OCI-LY3 (cell line): Measurements from ENCODE around the gene SMARCA1.

Experiments
- H2AFZ ChIP-seq: fragments of 200-600, 300-600 bp; shearing (Covaris generic); 2 replicates; pipeline ENCODE4 v1.6.0; 2014; ENCODE audit warnings: antibody characterized with exemption, low read depth, low read length
- H3K27ac ChIP-seq: fragments of 200-600, 300-600 bp; sonication (generic); 2 replicates; pipeline ENCODE4 v1.5.1; 2014; ENCODE audit warnings: mild to moderate bottlenecking, low read length, moderate library complexity, mixed read lengths
- H3K27me3 ChIP-seq: fragments of 200-600, 300-600 bp; sonication (generic); 2 replicates; pipeline ENCODE4 v1.6.1; 2014; ENCODE audit warnings: low read depth, low read length, mixed read lengths
- H3K36me3 ChIP-seq: fragments of 200-600, 300-600 bp; sonication (generic); replicated peaks from 2 replicates; pipeline ENCODE3; 2014; ENCODE audit warnings: low read depth, low read length, mixed read lengths
- H3K4me1 ChIP-seq: fragments of 300-600, 200-600 bp; sonication (generic); 2 replicates; pipeline ENCODE4 v1.6.1; 2014; ENCODE audit warnings: low read length, mixed read lengths
- H3K4me2 ChIP-seq: fragments of 200-600, 300-600 bp; sonication (generic); 2 replicates; pipeline ENCODE4 v1.6.1; 2014; ENCODE audit warnings: low read length, mixed read lengths
- H3K4me3 ChIP-seq: fragments of 300-600, 200-600 bp; sonication (generic); 2 replicates; pipeline ENCODE4 v1.5.1; 2014; ENCODE audit warnings: antibody characterized with exemption, mild to moderate bottlenecking, low read length, moderate library complexity
- H3K79me2 ChIP-seq: fragments of 300-600, 200-600 bp; shearing (Covaris generic); 2 replicates; pipeline ENCODE4 v1.6.1; 2014; ENCODE audit warnings: mild to moderate bottlenecking, low read length, mixed read lengths
- H3K9ac ChIP-seq: fragments of 300-600, 200-600 bp; shearing (Covaris generic); 2 replicates; pipeline ENCODE4 v1.6.0; 2014; ENCODE audit warnings: mild to moderate bottlenecking, low read length, moderate library complexity
- H3K9me3 ChIP-seq: fragments of 200-600, 300-600 bp; shearing (Covaris generic); 2 replicates; pipeline ENCODE4 v1.6.1; 2014; ENCODE audit warnings: low read length, mixed read lengths; ENCODE audit not compliant: insufficient read depth
- H4K20me1 ChIP-seq: fragments of 200-600, 300-600 bp; sonication (generic); 2 replicates; pipeline ENCODE4 v1.6.1; 2016; ENCODE audit warnings: low read length, mixed read lengths; ENCODE audit not compliant: insufficient read depth
- EZH2phosphoT487 ChIP-seq: fragments of 200-600 bp; shearing (Covaris generic); IDR thresholded peaks from 2 replicates; pipeline ENCODE4 v1.6.1; 2018; ENCODE audit warnings: antibody characterized with exemption, mixed run types, low read depth
- TF ChIP-seq, protein P1 (sequence below): fragments of 200-600, 300-600 bp; sonication (generic); IDR thresholded peaks from 2 replicates; pipeline ENCODE4 v1.5.1; 2014; ENCODE audit warnings: antibody characterized with exemption, low read length, low read depth

The SMARCA1 gene

DNA sequence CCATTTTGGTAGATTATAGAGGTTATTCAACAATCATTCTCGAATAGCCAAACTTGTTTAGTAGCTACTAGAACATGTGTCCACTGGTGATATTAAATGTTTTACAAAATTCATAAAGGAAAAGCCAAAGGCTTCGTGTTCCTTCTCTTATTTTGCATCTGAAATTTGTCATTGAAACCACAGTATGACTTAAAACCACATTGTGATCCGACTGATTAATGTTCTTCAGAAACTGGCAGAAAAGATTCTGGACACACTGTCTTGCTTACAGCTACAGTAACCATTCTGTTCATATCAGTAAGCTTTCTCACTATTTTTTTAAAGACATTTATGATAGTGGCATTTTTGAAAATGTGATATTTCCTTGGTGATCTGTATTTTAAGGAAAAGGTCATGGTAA is 2.6 kb upstream of the SMARCA1 start:
- Histone ChIP-seq H3K4me1 (peaks cover 13% of the 10 kb centered on the region), H3K36me3 (no peaks in the 10 kb centered on the region), H3K4me2 (no peak overlapping the region), H4K20me1 (no peaks in the 10 kb centered on the region), H3K27ac (no peak overlapping the region), H3K79me2 (no peaks in the 10 kb centered on the region), H3K27me3 (no peaks in the 10 kb centered on the region), H3K9me3 (no peaks in the 10 kb centered on the region), H3K4me3 (no peak overlapping the region), H3K9ac (no peak overlapping the region), H2AFZ (no peak overlapping the region)
- no peak for TF ChIP-seq EZH2phosphoT487
- TF ChIP-seq, protein P1, sequence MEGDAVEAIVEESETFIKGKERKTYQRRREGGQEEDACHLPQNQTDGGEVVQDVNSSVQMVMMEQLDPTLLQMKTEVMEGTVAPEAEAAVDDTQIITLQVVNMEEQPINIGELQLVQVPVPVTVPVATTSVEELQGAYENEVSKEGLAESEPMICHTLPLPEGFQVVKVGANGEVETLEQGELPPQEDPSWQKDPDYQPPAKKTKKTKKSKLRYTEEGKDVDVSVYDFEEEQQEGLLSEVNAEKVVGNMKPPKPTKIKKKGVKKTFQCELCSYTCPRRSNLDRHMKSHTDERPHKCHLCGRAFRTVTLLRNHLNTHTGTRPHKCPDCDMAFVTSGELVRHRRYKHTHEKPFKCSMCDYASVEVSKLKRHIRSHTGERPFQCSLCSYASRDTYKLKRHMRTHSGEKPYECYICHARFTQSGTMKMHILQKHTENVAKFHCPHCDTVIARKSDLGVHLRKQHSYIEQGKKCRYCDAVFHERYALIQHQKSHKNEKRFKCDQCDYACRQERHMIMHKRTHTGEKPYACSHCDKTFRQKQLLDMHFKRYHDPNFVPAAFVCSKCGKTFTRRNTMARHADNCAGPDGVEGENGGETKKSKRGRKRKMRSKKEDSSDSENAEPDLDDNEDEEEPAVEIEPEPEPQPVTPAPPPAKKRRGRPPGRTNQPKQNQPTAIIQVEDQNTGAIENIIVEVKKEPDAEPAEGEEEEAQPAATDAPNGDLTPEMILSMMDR = no peak

DNA sequence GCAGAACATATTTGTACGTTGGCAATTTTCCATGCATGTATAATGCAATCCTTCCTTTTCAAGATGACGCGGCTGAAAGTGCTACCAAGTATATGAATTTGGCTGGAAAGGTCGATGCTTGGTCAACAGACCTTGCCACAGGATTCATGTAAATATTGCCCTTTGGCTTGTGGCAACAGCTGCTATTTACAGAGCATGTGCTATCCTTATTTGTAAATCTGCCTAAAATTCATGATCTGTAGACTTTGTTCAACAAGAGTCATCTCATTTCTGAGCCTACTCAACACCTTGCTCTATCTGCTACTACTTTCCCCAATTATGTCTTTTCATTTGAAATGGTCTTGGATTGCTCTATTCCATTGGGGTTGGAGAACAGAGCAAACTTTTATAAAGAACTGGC is 1.9 kb upstream of the SMARCA1 start:
- H3K4me2 ChIP-seq = no peak overlapping the region
- no peak overlapping the region for H3K27ac ChIP-seq

DNA sequence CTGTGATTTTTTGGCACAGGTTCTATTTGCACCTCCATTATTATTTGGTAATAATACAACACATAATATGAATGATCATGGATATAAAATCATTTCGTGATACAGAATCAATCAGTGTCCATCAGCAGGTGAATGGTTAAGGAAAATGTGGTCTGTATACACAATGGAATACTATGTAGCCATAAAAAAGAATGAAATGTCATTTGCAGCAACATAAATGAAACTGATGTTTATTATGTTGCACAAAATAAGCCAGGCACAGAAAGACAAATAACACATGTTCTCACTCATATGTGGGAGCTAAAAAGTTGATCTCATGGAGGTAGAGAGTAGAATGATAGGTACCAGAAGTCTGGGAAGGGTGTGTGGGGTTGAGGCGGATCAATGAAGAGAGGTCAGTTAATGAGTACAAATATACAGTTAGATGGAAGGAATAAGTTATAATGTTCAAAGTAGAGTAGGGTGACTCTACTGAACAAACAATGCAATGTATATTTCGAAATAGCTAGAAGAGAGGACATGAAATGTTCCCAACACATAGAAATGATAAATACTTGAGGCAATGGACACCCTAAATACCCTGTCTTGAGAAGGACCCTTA is 1.1 kb upstream of the SMARCA1 start:
- no peak overlapping the region for H3K4me3 ChIP-seq
- H2AFZ ChIP-seq = no peak overlapping the region
- TF ChIP-seq EZH2phosphoT487 = no peak
- TF ChIP-seq, protein P1 = no peak
- no peak overlapping the region for H3K4me2 ChIP-seq
- H3K79me2 ChIP-seq = no peaks in the 10 kb centered on the region
- H4K20me1 ChIP-seq = no peaks in the 10 kb centered on the region
- no peak overlapping the region for H3K27ac ChIP-seq
- H3K9me3 ChIP-seq = no peaks in the 10 kb centered on the region
- H3K4me1 ChIP-seq = peaks cover 13% of the 10 kb centered on the region
- no peaks in the 10 kb centered on the region for H3K27me3 ChIP-seq
- H3K9ac ChIP-seq = no peak overlapping the region
- no peaks in the 10 kb centered on the region for H3K36me3 ChIP-seq

More for the DNA sequence above, 1.9 kb upstream of the SMARCA1 start:
- H3K4me1 ChIP-seq = peaks cover 13% of the 10 kb centered on the region
- no peaks in the 10 kb centered on the region for H3K27me3 ChIP-seq
- TF ChIP-seq, protein P1 = no peak
- no peak for TF ChIP-seq EZH2phosphoT487
- no peaks in the 10 kb centered on the region for H3K79me2 ChIP-seq
- no peak overlapping the region for H3K9ac ChIP-seq
- no peaks in the 10 kb centered on the region for H3K36me3 ChIP-seq
- no peak overlapping the region for H2AFZ ChIP-seq
- H3K4me3 ChIP-seq = no peak overlapping the region
- no peaks in the 10 kb centered on the region for H4K20me1 ChIP-seq
- no peaks in the 10 kb centered on the region for H3K9me3 ChIP-seq

DNA sequence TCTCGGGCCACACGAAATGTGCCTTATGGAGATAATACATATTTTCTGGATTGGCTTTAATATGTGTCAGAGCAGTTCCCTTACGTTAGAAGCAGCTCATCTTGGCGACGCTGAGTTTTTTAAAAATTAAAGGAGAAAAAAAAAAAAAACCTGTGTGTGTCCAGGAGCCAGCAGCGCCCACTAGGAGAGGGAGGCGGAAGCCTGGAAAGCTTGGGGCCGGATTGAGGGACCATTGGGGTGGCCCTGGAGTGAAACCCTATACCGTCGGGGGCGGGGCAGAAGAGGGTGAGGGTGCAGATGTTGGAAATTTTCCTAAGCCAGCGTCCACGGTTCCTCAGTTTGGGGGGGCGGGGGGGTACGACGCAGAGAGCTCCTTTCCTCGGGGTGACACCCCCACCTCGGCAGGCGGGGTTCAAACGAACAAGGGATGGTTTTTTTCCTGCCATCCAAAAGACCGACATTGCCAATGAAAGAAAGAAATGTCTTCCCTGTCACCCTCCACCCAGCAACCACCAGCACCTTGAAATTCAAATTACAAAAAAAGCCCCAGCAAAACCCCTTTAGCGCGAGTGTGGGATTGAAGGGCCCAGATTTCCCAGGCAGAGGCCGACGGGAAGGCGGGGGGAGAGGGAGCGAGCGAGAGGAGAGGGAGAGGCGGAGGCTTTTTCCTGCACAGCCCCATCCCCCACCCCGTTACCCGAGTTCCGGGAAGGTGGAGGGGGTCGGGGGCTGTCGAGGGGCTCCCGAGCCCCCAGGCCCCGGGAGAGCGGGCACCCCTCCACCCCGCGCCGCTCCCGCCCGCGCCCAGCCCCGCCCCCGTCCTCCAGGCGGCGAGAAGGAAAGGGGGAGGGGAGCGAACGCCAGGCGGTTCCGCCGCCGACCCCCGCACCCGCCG is 859 bp downstream of the SMARCA1 start:
- Histone ChIP-seq H3K4me2 (peak overlapping the region; percentile 86), H3K27ac (no peak overlapping the region), H2AFZ (peak overlapping the region; percentile 89), H3K4me1 (peaks cover 10% of the 10 kb centered on the region), H4K20me1 (no peaks in the 10 kb centered on the region), H3K4me3 (peak overlapping the region; percentile 91), H3K9me3 (no peaks in the 10 kb centered on the region), H3K9ac (peak overlapping the region; percentile 57), H3K79me2 (no peaks in the 10 kb centered on the region), H3K27me3 (no peaks in the 10 kb centered on the region), H3K36me3 (no peaks in the 10 kb centered on the region)
- no peak for TF ChIP-seq EZH2phosphoT487
- TF ChIP-seq, protein P1 = no peak
